Measurements from ENCODE around the gene AMT.
"Not testable (repeated sequence)": the region's sequence is repeated elsewhere in the genome, so short reads cannot be mapped to it uniquely, and the experiment has no call there.

Gene AMT

DNA sequence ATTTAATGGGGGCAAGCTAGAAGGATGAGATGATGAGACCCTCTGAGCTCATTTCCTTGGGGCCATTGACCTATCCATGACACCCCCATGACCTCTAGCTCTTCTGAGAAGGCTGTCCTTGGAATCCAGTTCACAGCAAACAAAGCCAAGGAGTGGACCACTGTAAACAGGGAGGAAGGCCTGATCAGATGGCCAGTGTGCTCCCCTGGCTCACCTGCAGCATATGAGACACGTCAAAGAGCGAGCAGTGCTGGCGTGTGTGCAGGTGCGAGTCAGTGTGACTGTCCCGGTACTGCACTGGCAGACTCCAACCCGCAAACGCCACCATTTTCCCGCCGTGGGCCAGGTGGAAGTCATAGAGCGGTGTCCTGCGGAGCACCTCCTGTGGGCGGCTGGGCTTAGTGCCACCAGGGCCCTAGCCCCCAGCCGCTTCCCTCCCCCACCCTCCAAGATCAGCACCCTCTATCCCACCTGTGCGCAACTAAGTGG lies 339 bp downstream of the AMT start:
- no peak for DNase-seq

DNA sequence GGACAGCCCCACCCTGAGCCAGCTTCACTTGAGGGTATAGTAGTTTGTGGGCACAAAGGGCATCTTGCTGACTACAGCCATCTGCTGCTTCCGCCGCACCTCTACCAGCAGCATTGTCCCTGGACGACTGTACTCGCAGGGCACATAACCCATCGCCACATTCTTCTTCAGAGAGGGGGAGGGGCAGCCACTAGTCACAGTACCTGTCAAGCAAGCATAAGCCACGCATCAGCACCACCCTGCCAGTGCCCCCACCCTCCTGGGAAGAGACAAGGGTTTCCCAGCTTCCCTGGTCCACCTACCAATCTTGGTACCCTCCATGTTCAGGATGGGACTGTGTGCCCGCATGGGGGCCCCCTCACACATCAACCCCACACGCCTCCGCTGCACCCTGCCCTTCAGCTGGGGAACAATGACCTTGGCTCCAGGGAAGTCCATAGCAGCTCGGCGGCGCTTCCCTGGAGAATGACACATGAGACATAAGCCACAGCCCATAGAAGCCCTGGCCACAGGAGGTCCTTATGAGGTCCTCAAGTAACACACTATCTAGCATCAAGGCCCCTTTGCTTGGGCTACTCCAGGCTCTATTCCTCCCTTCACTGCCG lies 4.7 kb downstream of the AMT start:
- DNase-seq = no peak

DNA sequence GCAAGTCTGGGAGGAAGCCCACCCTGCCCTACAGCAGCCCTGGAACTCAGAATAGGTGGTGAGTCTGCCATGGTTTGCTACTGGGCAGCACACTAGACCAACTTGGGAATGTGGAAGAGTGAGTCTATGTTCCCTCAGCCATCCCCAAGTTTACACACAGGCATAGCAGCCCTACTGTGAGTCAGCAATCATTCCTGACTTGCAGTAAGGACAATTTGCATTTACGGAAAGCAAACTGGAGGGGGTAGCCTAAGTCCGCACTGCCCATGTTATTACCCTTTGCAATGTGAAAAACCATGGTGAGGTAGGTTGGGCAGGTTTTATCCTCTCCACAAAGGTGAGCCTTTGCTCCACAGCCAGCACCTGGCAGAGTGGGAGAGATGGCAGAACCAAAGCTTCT lies 5.4 kb downstream of the AMT start:
- DNase-seq = no peak

DNA sequence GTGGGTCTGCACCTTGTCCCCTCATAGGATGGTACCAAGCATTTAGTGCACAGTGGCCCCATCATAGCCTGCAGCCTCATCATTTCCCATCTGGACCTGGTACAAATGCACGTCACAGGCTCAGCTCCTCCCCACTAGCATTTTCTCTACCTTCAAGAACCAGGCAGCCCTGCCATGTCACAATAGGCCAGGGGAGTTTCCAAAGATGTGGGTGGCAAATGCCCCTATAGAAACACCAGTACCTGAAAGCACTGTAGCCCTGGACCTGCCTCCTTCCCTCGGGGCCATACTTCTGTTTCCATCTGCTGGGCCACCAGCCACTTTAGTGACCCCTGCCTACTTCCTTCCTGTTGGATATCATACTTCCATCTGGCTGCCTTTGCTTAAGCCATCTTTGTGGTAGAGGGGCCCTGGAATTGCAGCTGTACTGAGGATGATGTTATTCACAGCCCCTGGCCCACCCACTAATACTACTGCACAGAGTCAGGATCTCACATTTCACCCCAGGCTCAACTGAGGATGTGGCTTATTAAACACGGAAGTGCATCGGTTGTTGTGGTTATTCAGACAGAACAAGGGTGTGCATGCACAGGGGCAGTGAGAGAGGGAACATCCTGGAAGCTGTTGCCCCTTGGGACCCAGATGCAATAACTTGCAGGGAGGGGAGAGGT lies 6.2 kb downstream of the AMT start:
- DNase-seq = peak; percentile 68

DNA sequence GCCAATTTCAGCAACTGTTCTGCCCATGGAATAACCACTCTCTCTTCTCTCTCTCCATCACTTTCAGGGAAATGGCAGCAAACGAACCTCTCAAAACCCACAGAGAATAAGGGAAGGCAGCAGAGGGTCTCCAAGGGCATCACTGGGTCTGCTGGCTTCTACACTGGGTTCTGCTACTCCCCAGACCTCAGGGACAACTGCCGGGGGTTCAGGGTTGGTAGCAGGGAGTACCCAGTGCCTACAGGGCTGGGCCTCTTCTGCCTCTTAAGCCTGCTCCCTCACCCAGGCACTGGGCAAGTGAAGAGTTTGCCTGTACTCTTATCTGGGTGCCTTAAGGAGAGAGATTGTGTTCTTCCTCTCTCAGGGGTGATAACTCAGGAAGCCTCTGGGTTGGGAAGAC lies 7.5 kb downstream of the AMT start:
- no peak for DNase-seq

DNA sequence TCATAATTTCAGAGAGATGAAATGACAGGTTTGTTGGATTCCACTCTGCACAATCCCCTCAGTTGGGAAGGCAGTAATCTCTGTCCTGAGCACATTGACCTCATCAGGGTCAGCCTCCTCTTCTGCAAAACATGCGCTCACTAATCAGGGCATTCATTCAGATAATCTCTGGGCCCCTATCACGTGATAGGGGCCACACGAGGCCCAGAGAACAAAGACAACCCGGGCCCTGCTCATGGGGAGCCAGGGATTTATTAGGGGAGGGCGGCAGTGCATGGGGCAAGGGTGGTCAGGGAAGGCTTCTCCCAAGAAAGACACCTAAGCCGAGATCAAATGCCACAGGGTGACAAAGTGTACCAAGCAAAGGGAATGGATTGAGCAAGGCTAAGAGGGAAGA lies 8.9 kb downstream of the AMT start:
- no peak for DNase-seq

DNA sequence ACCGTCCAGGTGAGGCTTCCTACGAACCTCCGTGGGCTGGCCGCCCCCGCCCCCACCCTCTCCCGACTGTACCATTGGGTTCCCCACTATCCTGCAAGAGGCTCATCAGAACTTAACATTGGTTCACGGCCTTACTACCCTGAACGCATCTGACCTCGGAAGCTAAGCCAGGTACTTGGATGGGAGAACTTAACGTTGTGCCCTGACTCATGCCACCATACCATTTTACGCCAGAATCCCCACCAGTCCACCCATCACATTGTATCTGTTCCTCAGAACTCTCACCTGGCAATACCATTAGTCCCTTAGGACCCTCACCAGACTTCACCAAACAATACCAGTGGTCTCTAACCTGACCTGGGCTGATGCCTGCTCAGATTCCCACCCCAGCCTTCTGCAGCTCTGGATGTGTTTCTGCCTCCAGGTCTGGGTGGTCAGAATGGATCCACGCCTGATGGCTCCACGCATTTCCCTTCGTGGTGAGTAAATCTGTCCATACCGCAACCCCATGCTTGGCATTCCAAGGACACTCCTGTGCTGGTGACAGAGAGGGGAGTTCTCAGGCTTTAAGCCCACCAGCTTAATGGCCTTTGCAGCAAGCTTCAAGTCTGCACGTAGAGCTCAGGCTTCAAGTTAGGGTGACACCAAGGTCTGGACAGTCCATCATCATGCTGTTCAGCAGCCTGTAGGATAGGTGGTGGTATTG lies 9.5 kb downstream of the AMT start:
- DNase-seq = no peak

DNA sequence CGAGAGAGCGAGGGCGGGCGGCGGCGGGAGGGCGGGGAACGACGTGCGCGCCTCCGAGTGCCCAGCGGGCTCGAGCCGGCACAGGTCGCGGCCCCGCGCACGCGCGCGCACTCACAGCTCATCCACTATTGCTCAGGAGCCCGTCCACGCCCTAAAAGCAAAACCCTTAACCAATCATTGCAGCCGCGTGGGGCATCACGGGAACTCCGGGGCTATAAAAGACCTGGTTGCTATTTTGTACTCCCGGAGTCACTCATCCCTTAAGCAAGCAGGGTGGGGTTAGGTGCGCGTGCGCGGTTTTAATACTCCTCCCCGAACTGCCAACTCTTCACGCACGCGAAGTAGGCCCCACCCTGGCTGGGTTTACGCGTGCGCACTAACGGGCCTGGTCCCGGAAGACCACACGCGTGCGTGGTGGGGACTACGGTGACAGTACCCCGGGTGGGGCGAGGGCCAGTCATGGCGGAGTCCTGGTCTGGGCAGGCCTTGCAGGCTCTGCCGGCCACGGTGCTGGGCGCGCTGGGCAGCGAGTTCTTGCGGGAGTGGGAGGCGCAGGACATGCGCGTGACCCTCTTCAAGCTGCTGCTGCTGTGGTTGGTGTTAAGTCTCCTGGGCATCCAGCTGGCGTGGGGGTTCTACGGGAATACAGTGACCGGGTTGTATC lies 10.2 kb downstream of the AMT start, which contains the start of the genes RHOA and TCTA:
TSS of gene RHOA (minus strand) at position 9 of the 664 bp plus-strand sequence. CDS start 36,387 bp downstream, outside the sequence.
TSS of gene TCTA (plus strand) at position 456 of the 664 bp plus-strand sequence. CDS start at position 460, 4 bp downstream.
- peak; percentile 99 for DNase-seq

DNA sequence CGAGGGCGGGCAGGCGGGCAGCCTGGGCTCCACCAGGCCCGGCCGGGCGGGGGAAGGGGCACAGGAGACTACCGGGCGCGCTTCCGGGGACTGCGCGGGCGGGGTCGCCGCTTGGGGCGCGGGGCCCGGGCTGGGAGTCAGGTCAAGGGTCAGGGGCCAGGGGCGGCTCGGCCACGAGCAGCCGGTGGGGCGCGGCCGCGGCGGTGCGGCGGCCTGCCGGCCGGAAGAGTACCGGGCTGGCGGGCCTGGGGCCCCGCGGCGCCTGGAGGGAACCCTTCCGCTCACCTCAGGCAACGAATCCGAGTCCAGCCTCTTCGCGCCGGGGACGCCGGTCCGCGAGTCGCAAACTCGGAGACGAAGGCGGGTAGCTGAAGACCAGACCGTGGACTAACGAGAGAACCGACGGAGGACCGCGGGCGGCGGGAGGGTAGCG lies 10.7 kb downstream of the AMT start:
- DNase-seq = peak; percentile 67

DNA sequence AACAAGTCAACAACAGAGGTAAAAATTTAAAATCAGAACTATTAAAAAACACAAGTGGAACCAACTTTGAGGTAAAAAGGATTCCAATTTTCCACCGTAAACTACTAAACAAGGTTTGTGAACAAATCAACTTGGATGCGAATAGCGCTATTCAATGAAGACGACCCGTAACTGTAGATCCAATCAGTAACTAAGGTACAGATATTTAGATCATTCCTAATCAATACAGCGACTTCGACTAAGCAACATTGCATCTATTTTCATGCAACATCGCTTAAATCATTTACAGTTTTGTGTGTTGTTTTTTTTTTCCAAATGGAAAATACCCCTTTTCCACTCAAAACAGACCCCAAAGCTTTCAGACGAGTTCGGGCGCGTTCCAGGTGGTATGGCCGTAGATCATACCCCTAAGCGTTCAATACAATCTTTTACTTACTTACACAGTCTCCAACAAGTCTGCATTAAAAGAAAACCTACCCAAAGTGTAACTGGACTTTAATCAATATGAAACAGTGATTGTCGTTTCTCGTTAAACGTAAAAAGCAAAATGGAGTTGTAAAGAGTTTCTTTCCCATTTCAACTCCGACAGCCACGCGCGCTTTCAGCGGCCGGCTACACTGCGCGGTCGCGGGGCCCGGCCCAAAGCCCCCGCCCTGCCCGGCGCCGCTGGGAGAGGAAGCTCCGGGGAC lies 11.3 kb downstream of the AMT start:
- DNase-seq = no peak

DNA sequence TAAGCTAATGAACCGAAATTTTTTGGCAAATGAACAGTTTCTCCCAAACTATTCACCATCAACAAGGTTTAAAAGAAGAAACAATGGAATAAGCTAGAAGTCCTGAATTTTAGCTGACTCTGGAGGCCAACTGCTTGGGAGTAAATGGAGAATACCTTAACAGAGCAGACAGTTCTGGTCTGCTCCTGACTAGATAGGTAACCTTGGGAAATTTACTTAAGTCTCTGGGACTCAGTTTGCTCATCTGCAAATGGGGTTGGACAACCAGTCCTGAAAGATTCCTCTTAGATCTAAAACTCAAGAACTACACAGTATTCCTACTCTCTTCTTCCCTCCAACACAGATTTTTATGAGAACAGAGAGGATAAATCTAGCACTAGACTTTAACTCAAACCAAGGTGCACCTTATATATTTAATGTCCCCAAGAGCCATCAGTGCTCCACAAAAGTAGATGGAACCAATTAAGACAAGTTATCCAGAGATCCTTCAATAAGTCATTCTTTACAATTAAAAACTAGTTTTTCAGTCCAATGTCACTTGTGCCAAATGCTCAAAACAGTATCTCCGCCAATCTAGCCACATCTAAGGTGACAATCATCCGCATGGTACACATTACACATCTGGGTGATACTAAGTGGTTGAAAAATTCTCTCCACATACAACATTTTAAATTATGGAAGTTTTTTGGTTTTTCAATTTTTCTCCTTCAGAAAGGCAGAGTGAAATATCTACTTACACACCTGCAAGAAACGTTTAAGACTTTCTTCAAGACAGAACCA lies 12.0 kb downstream of the AMT start:
- DNase-seq = no peak

DNA sequence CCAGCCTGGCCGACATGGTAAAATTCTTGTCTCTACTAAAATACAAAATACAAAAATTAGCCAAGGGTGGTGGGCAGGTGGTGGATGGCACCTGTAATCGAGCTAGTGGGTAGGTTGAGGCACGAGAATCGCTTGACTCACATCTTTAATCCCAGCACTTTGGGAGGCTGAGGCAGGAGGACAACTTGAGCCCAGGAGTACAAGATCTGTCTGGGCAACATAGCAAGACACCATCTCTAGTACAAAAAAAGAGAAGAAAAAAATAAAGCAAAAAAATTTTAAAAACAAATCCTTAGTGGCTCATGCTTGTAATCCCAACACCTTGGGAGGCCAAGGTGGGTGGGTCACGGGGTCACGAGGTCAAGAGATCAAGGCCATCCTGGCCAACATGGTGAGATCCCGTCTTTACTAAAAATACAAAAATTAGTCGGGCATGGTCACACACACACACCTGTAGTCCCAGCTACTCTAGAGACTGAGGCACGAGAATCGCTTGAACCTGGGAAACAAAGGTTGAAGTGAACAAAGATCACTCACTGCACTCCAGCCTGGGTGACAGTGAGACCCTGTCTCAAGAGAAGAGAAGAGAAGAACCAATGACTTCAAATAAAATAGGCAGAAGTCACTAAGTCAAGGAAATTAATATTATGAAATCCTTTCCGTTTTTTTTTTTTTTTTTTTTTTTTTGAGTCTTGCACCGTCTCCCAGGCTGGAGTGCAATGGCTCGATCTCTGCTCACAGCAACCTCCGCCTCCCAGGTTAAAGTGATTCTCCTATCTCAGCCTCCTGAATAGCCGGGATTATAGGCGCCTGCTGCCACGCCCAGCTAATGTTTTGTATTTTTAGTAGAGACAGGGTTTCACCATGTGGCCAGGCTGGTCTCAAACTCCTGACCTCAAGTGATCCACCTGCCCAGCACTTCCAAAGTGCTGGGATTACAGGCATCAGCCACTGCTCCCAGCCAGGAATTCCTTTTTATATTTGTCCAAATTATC lies 15.4 kb downstream of the AMT start:
- no peak for DNase-seq

DNA sequence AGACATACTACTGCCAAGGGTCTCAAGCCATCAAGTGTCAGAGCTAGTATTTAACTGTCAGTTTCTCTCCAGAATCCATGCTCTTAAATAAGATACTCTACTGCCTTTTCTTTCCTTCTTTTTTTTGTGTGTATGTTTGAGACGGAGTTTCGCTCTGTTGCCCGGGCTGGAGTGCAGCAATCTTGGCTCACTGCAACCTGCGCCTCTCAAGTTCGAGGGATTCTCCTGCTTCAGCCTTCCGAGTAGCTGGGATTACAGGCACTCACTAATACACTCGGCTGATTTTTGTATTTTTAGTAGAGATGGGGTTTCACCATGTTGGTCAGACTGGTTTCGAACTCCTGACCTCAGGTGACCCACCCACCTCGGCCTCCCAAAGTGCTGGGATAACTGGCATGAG lies 16.7 kb downstream of the AMT start:
- DNase-seq = not testable (repeated sequence)

DNA sequence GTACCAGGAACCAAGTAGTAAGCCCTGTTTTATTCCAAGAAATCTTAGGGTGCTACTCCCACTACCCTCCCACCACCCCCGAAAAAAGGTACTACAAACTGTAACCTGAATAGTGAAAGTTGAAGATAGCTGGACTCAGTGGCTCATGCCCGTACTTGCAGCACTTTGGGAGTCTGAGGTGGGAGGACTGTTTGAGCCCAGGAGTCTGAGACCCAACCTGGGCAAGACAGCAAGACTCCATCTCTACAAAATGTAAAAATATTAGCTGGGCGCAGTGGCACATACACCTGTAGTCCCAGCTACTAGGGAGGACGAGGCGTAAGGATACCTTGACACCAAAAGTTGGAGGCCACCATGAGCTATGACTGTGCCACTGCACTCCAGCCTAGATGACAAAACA lies 18.4 kb downstream of the AMT start:
- DNase-seq = no peak

DNA sequence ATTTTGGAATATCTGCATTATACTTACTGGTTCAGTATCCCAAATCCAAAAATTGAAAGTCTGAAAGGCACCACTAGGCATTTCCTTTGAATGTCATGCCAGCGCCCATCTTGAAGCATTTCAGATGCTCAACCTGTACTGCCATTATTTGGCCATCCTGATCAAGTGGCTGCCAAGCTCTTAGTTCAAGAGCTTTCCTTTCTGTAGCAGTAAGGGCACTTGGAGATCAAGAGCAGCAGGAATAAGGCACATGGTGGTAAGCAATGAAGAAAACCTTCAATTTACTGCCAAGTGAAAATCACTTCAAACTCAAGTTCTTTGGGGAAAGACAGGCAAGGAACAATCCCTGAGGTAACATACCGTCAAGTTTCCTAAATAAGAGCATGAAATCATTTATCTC lies 20.5 kb downstream of the AMT start:
- no peak for DNase-seq

DNA sequence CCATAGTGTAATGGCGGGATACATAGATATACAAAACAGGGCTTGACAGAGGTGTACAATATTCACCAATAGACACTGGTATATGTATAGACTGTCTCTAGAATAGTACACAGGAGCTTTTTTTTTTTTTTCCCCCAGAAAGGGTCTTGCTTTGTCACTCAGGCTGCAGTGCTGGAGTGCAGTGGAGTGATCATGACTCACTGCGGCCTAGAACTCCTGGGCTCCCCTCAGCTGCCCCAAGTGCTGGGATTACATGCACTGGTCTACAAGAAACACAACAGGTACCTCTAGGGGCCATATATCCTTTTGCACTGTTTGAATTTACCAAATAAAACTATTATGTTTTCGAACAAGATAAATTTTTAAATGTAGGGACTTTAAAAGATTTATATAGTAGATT lies 22.8 kb downstream of the AMT start:
- no peak for DNase-seq

DNA sequence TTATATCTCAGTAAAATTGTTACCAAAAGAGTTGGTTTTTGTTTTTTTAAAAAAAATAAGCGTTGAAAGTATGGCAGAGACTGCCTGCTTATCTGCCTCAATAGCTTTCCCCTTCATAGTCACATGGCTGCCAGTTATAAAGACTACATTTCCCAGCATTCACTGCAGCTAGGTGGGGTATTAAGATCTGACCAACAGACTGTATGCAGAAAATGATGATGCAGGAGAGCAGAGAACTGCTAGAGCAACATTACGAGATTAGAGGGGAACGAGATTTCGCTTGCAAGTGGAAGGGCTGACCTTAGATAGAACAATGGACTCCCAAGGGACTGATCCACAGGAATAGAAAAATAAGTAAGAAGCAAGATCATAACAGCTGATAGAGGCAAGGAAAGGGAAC lies 24.8 kb downstream of the AMT start:
- DNase-seq = no peak

DNA sequence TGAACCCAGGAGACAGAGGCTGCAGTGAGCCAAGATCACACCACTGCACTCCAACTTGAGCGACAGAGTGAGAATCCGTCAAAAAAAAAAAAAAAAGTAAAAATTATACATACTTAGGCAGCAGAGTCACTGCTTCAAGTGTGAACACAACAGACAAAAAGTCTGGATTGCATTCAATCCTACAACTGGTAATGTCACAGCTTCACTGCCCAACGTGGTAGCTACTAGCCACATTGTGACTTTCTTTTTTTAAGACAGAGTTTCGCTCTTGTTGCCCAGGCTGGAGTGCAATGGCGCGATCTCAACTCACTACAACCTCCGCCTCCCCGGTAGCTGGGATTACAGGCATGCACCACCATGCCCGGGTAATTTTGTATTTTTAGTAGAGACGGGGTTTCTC lies 31.0 kb downstream of the AMT start:
- DNase-seq = not testable (repeated sequence)

DNA sequence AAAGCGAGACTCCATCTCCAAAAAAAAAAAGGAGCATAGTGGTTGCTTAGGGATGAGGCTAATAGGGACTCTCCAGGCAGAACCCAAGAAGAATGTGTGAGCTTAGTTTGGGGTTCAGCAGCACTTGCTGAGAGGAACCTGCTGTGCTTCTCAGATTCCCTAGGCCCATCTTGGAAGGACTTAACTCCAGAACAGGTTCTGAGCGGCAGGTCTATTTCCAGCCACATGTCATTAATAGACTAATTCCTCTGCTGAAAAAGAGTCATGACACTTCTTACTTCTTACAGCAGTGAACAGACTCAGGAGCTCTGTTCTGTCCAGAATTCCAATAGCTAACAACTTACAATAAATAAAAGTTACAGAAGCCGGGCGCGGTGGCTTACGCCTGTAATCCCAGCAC lies 33.0 kb downstream of the AMT start:
- DNase-seq = no peak

DNA sequence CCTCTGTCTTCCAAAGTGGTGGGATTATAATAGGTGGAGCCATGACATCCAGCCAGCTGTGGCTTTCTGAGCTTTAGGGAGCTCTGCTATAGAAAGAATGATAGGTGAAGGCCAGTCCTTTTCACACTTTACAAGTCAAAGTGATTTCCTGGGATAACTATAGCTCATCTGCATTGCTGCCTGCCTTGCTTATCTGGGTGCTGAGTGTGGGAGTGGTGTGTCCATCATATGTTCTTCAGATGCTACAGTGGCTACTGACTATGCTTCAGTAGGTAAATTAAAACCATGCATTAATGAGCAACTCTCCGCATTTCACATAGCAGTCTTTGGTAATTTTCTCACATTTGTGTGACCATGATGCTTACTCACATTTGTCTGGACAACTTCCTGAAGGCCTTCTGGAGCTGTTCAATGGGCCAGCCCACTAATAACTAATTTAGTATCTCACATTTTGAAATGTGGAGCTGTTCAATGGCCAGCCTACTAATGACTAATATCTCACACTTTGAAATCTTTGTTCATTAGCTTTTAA lies 33.9 kb downstream of the AMT start:
- no peak for DNase-seq

All from stimulated activated CD4-positive, alpha-beta T cell treated with anti-CD3 and anti-CD28 coated beads, Interleukin-15, amount 100 ng/mL, for 24 hours (primary cell).